ENCODE measurements around the gene IL1RAPL2. TPM values are rescaled to one million over a fixed set of nuclear protein-coding genes. Genes with fewer than 3 reads are reported as not detected.

IL1RAPL2 gene
- polyA plus RNA-seq, 3 donors, result not detected

DNA sequence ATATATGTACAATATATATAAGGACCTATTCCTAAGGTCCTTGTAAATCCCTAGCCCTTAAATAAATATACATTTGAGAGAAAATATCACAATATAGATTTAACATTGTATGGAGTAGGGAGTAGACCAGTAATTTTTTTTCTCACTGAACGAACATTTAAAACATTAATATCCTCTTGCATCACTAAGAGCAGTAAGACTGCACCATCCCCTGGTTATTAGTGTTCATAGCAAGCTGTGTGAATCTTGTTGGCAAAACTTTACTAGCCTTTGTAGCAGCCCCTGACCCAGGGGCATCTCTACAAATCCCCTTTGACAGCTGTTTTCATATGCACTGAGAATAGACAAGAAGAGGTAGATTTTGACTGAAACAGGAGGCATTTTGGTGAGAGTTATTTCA is 146.5 kb downstream of the IL1RAPL2 start:
- intact Hi-C loops (cut with micrococcal nuclease), result no loop called here
- Histone ChIP-seq H3K4me1 (ENCODE audit: control insufficient read depth in 1 of 2, insufficient read depth in 2 of 2, low read length in 2 of 2) (no peaks in the 10 kb centered on the region), H3K79me2 (ENCODE audit: insufficient read depth, low read length) (no peaks in the 10 kb centered on the region), H3K36me3 (replicated peaks in 1 of 2; ENCODE audit: control insufficient read depth in 1 of 2, insufficient read depth in 2 of 2, low read length in 2 of 2) (no peaks in the 10 kb centered on the region), H2AFZ (ENCODE audit: insufficient read depth, low read depth, low read length, poor library complexity, severe bottlenecking) (no peak overlapping the region), H3K4me2 (replicated peaks; ENCODE audit: extremely low read depth, low read length, poor library complexity, severe bottlenecking) (no peak overlapping the region), H4K20me1 (ENCODE audit: insufficient read depth, low read length) (no peaks in the 10 kb centered on the region), H3K9me3 (replicated peaks in 1 of 2; ENCODE audit: control insufficient read depth in 1 of 2, insufficient read depth in 1 of 2, low read length in 2 of 2) (no peaks in the 10 kb centered on the region), H3K9ac (ENCODE audit: insufficient read depth, low read length, poor library complexity, severe bottlenecking) (no peak overlapping the region), H3K27ac (ENCODE audit: low read depth in 1 of 2, low read length in 2 of 2) (no peak overlapping the region), H3K27me3 (ENCODE audit: control insufficient read depth in 2 of 2, insufficient read depth in 2 of 2, low read length in 2 of 2) (no peaks in the 10 kb centered on the region), H3K4me3 (replicated peaks in 1 of 3; ENCODE audit: low read depth in 2 of 3, low read length in 3 of 3) (no peak overlapping the region)
- DNase-seq, result no peak
- TF ChIP-seq CTCF (IDR thresholded peaks at IDR 0.05), result no peak
- Mint-ChIP-seq H3K9me3 (peaks cover 0 to 2% (median 0%) of the 10 kb centered on the region in 7 donors), H3K27me3 (ENCODE audit: low read depth in 3 of 3) (peaks cover 0 to 1% (median 0%) of the 10 kb centered on the region in 3 donors), H3K4me3 (no peak overlapping the region), H3K36me3 (no peaks in the 10 kb centered on the region), H3K27ac (no peak overlapping the region), H3K4me1 (no peaks in the 10 kb centered on the region)
- WGBS (ENCODE audit: insufficient coverage), result no CpG with 5 or more reads among the region's 1 CpG

DNA sequence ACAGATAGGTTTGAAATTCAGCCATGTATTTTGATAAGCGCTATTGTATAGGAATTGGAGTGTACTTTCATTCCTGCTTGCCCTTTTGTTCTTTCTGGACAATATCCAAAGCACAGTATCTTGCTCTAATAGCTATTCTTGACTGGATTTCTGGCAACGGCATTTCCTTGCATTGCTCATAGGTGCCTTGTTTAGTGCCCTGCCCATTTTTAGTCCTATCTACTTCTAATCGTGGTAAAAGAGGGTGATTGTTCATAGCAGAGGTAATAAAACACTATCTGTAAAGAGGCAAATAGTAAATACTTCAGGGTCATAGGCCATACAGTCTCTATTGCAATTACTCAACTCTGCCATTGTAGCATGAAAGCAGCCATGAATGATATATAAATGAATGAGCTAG is 155.9 kb downstream of the IL1RAPL2 start:
- Mint-ChIP-seq H3K27ac (no peak overlapping the region), H3K27me3 (ENCODE audit: low read depth in 3 of 3) (peaks cover 0 to 2% (median 0%) of the 10 kb centered on the region in 3 donors)

More for the DNA sequence above, 155.9 kb downstream of the IL1RAPL2 start:
- H3K4me1 ChIP-seq (ENCODE audit: control insufficient read depth in 1 of 2, insufficient read depth in 2 of 2, low read length in 2 of 2), result no peaks in the 10 kb centered on the region
- no peaks in the 10 kb centered on the region for H3K9me3 ChIP-seq (replicated peaks in 1 of 2; ENCODE audit: control insufficient read depth in 1 of 2, insufficient read depth in 1 of 2, low read length in 2 of 2)
- DNase-seq, result no peak
- Mint-ChIP-seq H3K4me3 (no peak overlapping the region), H3K36me3 (no peaks in the 10 kb centered on the region), H3K9me3 (peaks cover 0 to 3% (median 0%) of the 10 kb centered on the region in 7 donors), H3K4me1 (no peaks in the 10 kb centered on the region)
- intact Hi-C loops (cut with micrococcal nuclease), result no loop called here
- no peak for TF ChIP-seq CTCF (IDR thresholded peaks at IDR 0.05)
- WGBS (ENCODE audit: insufficient coverage), result no CpG with 5 or more reads among the region's 3 CpGs
- H3K4me2 ChIP-seq (replicated peaks; ENCODE audit: extremely low read depth, low read length, poor library complexity, severe bottlenecking), result no peak overlapping the region
- no peaks in the 10 kb centered on the region for H3K36me3 ChIP-seq (replicated peaks in 1 of 2; ENCODE audit: control insufficient read depth in 1 of 2, insufficient read depth in 2 of 2, low read length in 2 of 2)
- no peak overlapping the region for H3K9ac ChIP-seq (ENCODE audit: insufficient read depth, low read length, poor library complexity, severe bottlenecking)
- no peak overlapping the region for H3K4me3 ChIP-seq (replicated peaks in 1 of 3; ENCODE audit: low read depth in 2 of 3, low read length in 3 of 3)
- H3K27ac ChIP-seq (ENCODE audit: low read depth in 1 of 2, low read length in 2 of 2), result no peak overlapping the region
- H2AFZ ChIP-seq (ENCODE audit: insufficient read depth, low read depth, low read length, poor library complexity, severe bottlenecking), result no peak overlapping the region
- H3K79me2 ChIP-seq (ENCODE audit: insufficient read depth, low read length), result no peaks in the 10 kb centered on the region
- H3K27me3 ChIP-seq (ENCODE audit: control insufficient read depth in 2 of 2, insufficient read depth in 2 of 2, low read length in 2 of 2), result no peaks in the 10 kb centered on the region
- H4K20me1 ChIP-seq (ENCODE audit: insufficient read depth, low read length), result no peaks in the 10 kb centered on the region
